Epithelial cell of umbilical artery (primary cell): ENCODE results near the gene SGSH. TPM values are rescaled to one million over a fixed set of nuclear protein-coding genes. Genes with fewer than 3 reads are reported as not detected.

Experiments
- total RNA-seq: library from RNA; depleted of rRNA; stranded (reverse); fragments of >200 nt; gene quantifications from 2 replicates; pipeline ENCODE4 v1.2.3, GENCODE V29; 2014

Gene SGSH
- total RNA-seq: 6.2 and 13.4 TPM in 2 replicates

GRCh38 chr17:80220054-80220735 lies at the start of gene SGSH, which contains the start of gene SLC26A11:
Gene SGSH, minus strand, starts transcription at chr17:80220333. Its CDS starts 20 bp downstream, at chr17:80220313.
Gene SLC26A11, plus strand, starts transcription at chr17:80220427. Its CDS starts 1,134 bp downstream, at chr17:80221561.

GRCh38 chr17:80260791-80261158 lies 40.6 kb upstream of the SGSH start, which contains the start of gene RNF213:
Gene RNF213, plus strand, starts transcription at chr17:80260852. Its CDS starts 2,830 bp downstream, at chr17:80263682.

GRCh38 chr17:80169784-80170500 lies 50.2 kb downstream of the SGSH start, which contains the start of gene CARD14:
Gene CARD14, plus strand, starts transcription at chr17:80170030. Its CDS starts 11,409 bp downstream, at chr17:80181439.

Other genes starting within 250 kb of the SGSH start
- 32.5 and 35.1 TPM in 2 replicates for gene TBC1D16, start 184.5 kb downstream of the SGSH start, total RNA-seq
- gene CCDC40, start 183.7 kb downstream of the SGSH start, total RNA-seq: 0.97 and 2.1 TPM in 2 replicates
- 20.2 and 21.1 TPM in 2 replicates for gene GAA, start 118.8 kb downstream of the SGSH start, total RNA-seq
- gene EIF4A3, start 73.2 kb downstream of the SGSH start, total RNA-seq: 130 and 133 TPM in 2 replicates
- not detected in 2 replicates for gene CARD14, start 50.3 kb downstream of the SGSH start, total RNA-seq
- gene SLC26A11, start 94 bp upstream of the SGSH start, total RNA-seq: 4.5 and 6.8 TPM in 2 replicates
- gene RNF213, start 40.5 kb upstream of the SGSH start, total RNA-seq: 64.6 and 222 TPM in 2 replicates
- 14.0 and 18.7 TPM in 2 replicates for gene ENDOV, start 194.8 kb upstream of the SGSH start, total RNA-seq